Astrocyte (in vitro differentiated cells and primary cell): ENCODE results near the gene DHRS2.

Experiments
- EZH2 ChIP-seq: IDR thresholded peaks from 2 replicates; pipeline ENCODE4 v1.6.1; 2012; ENCODE audit warnings: mild to moderate bottlenecking, low read length, inconsistent platforms; ENCODE audit not compliant: insufficient read depth
- TF ChIP-seq, protein P1 (sequence below): IDR thresholded peaks from 2 replicates; pipeline ENCODE4 v1.5.1; 2011; ENCODE audit warnings: low read depth, mild to moderate bottlenecking, inconsistent platforms, low read length, moderate library complexity; ENCODE audit not compliant: insufficient read depth

- TF ChIP-seq, protein P1, sequence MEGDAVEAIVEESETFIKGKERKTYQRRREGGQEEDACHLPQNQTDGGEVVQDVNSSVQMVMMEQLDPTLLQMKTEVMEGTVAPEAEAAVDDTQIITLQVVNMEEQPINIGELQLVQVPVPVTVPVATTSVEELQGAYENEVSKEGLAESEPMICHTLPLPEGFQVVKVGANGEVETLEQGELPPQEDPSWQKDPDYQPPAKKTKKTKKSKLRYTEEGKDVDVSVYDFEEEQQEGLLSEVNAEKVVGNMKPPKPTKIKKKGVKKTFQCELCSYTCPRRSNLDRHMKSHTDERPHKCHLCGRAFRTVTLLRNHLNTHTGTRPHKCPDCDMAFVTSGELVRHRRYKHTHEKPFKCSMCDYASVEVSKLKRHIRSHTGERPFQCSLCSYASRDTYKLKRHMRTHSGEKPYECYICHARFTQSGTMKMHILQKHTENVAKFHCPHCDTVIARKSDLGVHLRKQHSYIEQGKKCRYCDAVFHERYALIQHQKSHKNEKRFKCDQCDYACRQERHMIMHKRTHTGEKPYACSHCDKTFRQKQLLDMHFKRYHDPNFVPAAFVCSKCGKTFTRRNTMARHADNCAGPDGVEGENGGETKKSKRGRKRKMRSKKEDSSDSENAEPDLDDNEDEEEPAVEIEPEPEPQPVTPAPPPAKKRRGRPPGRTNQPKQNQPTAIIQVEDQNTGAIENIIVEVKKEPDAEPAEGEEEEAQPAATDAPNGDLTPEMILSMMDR: no peak
- TF ChIP-seq EZH2: no peak
Observed at GRCh38 chr14:23644195-23644918, 8.2 kb downstream of the DHRS2 start.
